NK-92 treated with Interleukin-12 subunit alpha and Interleukin-12 subunit beta, amount 100 ng/mL, for 24 hours (cell line): ENCODE measurements around the gene ZNF776.
"Not testable (repeated sequence)": the region's sequence is repeated elsewhere in the genome, so short reads cannot be mapped to it uniquely, and the experiment has no call there.

Source experiments
- DNase-seq: peaks from one replicate; lab custom pipeline; 2025; lab: John Stamatoyannopoulos, UW

The ZNF776 gene

GRCh38 chr19:57778336-57778735 lies 31.7 kb downstream of the ZNF776 start:
- no peak for DNase-seq

GRCh38 chr19:57779220-57779845 lies 32.7 kb downstream of the ZNF776 start:
- no peak for DNase-seq

GRCh38 chr19:57786286-57786685 lies 39.7 kb downstream of the ZNF776 start:
- no peak for DNase-seq

- no peak for DNase-seq
These were observed 40.3 kb downstream of the ZNF776 start for GRCh38 chr19:57786906-57787305.

- DNase-seq = no peak
These were observed 41.6 kb downstream of the ZNF776 start for GRCh38 chr19:57788114-57788692.

GRCh38 chr19:57789288-57789687 lies 42.7 kb downstream of the ZNF776 start:
- DNase-seq = no peak

GRCh38 chr19:57796580-57796979 lies 50.0 kb downstream of the ZNF776 start:
- DNase-seq = not testable (repeated sequence)

GRCh38 chr19:57800696-57801095 lies 54.1 kb downstream of the ZNF776 start:
- no peak for DNase-seq

GRCh38 chr19:57802269-57802668 lies 55.7 kb downstream of the ZNF776 start:
- DNase-seq = no peak

- no peak for DNase-seq
These were observed 56.6 kb downstream of the ZNF776 start for GRCh38 chr19:57803265-57803593.

GRCh38 chr19:57803594-57804325 lies 57.1 kb downstream of the ZNF776 start:
- DNase-seq = no peak

GRCh38 chr19:57807541-57807940 lies 60.9 kb downstream of the ZNF776 start:
- no peak for DNase-seq
